Activated T-helper 9 cell treated with anti-CD3 and anti-CD28 coated beads, Interleukin-2, amount 50 U/mL, for 16 hours (primary cell): ENCODE results near the gene BNC2.

Source experiments
- DNase-seq: peaks from one replicate; pipeline ENCODE4 v3.0.0-alpha.2; 2020; ENCODE audit warnings: low read depth

The BNC2 gene

GRCh38 chr9:16414451-16414850, 456.0 kb downstream of the BNC2 start:
- DNase-seq = no peak

- DNase-seq = no peak
Observed at GRCh38 chr9:16413509-16414016, 456.9 kb downstream of the BNC2 start.

GRCh38 chr9:16412740-16413139, 457.7 kb downstream of the BNC2 start:
- no peak for DNase-seq

DNA sequence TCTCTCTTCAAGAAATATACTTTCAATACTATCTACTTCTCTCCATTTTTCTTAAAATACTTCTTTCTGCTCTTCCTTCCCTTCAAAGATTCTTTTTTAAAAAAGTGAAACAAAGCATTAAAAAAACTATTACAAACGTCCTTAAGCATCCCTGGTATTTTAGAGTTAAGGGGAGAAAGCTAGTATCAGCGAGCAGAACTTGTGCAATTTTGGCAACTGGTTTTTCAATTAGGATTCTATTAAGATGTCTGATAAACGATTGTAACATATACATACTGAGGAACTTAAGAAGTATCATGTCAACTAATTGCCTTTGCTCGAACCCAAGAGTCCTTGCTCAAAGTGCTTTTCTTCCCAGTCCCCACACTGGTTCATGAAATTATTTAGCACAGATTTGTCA, 459.2 kb downstream of the BNC2 start:
- no peak for DNase-seq

DNA sequence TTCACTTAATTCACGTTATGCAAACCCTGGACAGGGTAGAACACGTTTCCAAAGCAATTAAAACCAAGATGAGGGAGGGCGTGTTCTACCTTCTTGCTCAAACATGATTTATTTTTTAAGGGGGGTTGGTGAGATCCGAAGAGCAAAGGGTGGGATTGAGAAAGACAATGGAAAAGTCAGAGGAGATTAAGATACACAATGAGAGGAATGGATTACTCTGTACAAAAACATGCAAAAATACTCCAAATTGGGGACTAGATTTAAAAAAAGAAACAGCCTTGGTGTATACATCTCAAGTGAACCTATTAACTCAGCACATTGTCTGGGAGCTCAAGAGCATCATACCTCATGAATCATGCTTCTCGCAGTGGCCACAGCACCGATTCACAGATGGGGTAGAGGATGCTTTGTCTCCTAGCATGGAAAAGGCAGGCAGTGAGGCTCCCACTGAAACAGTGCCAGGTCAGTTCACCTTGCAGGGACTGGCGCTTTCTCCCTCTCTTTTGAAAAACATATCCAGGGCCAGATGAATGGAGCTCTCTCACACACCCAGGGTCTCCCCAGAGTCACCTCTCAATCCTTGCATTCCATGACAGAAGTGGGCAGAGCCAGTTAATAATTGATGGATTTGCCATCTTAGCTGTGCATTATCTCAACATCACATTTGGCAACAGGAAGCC, 459.7 kb downstream of the BNC2 start:
- no peak for DNase-seq

- DNase-seq = no peak
Observed at GRCh38 chr9:16407617-16408016, 462.9 kb downstream of the BNC2 start.

DNA sequence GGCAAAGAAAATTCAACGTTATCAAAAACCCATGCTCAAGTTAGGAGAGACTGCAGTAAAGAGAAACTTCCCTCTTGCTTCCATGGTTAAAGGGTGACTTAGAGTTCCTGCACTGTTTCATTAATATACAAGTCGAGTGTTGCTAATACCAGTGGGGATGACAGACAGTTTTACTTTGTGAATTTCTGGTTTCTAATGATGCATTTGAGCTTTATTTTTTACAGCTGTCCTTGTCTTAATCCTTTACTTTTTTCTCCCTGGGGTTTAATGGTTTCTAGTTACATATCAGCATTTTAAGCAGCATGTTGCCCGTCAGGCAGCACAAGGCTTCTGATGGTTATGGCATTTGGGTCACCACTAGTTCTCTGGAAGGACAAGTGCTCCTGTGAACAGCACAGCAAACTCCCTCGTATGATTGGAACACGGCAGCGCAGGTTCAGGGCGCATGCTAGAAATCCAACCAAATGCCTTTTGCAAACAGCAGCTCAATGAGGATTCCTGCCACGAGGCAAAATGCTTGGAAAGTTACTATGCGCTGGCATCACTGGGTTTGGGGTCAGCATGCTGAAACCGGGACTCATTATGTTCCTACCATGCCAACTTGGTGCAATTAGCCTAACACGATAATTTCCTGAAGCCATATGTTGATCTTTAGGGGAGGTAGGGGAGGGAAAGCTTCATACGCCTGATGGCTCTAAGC, 463.8 kb downstream of the BNC2 start:
- no peak for DNase-seq

DNA sequence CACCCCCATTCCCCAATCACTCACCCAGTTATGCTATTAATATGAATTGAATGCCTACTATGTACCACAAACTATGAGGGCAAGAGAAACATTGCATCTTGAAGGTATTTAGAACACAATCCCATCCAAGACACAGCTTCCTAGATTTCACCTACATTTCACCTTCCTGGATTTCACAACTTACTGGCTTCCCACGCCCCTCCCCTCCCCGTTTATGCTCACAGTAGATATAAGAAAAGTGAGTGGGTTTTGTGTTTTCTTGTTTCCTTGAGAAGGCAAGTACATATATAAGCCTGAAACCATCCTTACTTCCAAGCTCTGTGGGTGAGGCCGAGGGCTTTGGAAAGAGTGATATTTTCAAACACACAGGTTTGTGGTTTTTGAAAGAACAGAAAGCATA, 465.0 kb downstream of the BNC2 start:
- no peak for DNase-seq

GRCh38 chr9:16401701-16402100, 468.8 kb downstream of the BNC2 start:
- no peak for DNase-seq

- no peak for DNase-seq
Observed at GRCh38 chr9:16398691-16399090, 471.8 kb downstream of the BNC2 start.

GRCh38 chr9:16396389-16396788, 474.1 kb downstream of the BNC2 start:
- no peak for DNase-seq

- no peak for DNase-seq
Observed at GRCh38 chr9:16391369-16391768, 479.1 kb downstream of the BNC2 start.

DNA sequence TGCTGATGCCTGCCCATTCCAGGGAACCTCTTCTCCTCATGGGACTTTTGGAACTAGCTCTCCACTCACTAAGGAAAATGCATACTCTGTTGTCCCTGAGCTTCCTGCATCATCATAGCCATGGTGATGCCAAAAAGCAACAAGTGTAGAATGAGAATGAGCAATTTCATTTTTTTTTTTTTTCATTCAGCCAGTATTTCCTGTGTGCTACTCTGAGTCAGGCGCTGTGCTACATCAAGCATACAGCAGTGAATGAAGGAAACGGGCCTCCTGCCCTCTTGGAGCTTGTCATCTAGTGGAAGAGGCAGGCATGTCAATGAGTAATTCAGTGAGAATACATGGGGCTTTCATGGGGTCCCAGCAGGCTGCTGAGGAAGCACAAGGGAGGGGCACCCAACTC, 483.1 kb downstream of the BNC2 start:
- no peak for DNase-seq

DNA sequence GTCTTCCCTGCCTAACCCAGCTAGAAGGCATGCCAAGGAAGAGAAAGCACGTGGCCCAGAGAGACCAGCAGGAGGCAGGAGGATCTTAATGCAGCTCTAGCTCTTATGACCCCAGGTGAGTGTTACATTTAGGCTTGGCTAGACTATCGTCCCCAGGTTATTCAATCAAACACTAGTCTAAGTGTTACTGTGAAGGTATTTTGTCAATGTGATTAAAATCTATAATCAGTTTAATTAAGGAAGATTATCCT, 483.7 kb downstream of the BNC2 start:
- no peak for DNase-seq

GRCh38 chr9:16386007-16386826, 484.3 kb downstream of the BNC2 start:
- no peak for DNase-seq

- no peak for DNase-seq
Observed at GRCh38 chr9:16385590-16385989, 484.9 kb downstream of the BNC2 start.

DNA sequence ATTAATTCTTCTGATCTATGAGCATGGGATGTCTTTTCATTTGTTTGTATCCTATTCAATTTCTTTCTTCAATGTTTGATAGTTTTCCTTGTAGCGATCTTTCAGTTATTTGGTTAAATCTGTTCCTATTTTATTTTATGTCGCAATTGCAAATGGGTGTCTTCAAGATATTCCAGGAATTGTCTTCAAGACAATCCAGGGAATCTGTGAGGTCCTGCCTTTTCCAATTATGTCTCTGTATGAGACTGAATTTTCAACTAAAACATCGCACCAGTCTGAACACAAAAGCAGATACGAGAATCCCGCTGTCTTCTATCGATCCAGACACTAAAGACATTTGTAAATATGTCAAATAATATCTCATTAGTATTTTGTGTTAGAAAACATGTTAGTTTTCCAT, 485.5 kb downstream of the BNC2 start:
- no peak for DNase-seq

DNA sequence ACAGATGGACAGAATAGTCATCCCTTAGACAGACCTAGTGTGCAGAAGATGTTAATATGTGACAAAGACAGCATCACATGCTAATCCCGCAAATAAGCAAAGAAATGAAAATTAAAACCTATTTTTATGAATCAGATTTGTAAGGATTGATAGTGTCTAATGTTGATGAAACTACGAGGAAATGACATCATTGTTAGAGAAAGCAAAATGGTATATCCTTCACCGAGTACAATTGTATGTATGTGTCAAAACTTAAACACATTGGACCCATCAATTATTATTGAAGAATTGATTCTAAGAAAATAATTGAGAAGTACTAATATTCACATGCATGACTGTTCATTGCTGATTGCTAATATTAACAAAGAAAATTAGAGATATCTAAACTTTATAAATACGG, 493.2 kb downstream of the BNC2 start:
- DNase-seq = no peak

- DNase-seq = no peak
Observed at GRCh38 chr9:16371306-16371705, 499.2 kb downstream of the BNC2 start.

GRCh38 chr9:16370647-16371046, 499.8 kb downstream of the BNC2 start:
- no peak for DNase-seq

- no peak for DNase-seq
Observed at GRCh38 chr9:16369427-16369826, 501.0 kb downstream of the BNC2 start.

GRCh38 chr9:16368237-16369087, 502.0 kb downstream of the BNC2 start:
- DNase-seq = no peak
